Loucy (cell line): ENCODE results near the gene ARHGAP22.

Experiments used
- CTCF ChIP-seq: fragments of 200-600 bp; sonication (generic); conservative IDR thresholded peaks from 2 replicates; pipeline ENCODE4 v1.5.1; 2014; ENCODE audit warnings: mild to moderate bottlenecking, antibody characterized with exemption, low read length
- EZH2phosphoT487 ChIP-seq: fragments of 200-600 bp; IDR thresholded peaks from 2 replicates; pipeline ENCODE4 v1.6.1; 2018; ENCODE audit warnings: antibody characterized with exemption, mild to moderate bottlenecking, moderate library complexity, borderline replicate concordance

GRCh38 chr10:48400129-48400849 lies 204.6 kb downstream of the ARHGAP22 start:
- TF ChIP-seq CTCF (no peak), EZH2phosphoT487 (no peak)
